ENCODE measurements around the gene NEUROD6.

DNA sequence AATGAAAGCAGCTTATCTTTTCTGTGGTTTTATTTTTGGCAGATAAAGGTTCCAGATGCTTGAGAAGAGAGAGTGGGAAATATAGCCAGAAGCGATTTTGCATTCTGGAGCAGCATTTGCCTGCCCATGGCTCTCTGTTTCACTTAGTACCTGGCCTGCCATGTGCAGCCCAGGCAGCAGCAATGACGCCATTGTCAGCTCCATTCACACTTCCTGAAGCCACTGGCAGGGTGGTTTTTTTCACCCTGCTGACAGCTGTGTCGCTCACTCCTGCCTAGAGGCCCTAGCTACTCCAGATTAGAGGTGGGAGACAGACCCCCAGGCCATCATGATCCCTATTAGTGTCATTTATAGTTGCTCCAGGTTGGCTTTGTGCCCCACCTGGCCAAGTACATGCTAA lies 30.1 kb upstream of the NEUROD6 start:
- TF ChIP-seq, protein P1, sequence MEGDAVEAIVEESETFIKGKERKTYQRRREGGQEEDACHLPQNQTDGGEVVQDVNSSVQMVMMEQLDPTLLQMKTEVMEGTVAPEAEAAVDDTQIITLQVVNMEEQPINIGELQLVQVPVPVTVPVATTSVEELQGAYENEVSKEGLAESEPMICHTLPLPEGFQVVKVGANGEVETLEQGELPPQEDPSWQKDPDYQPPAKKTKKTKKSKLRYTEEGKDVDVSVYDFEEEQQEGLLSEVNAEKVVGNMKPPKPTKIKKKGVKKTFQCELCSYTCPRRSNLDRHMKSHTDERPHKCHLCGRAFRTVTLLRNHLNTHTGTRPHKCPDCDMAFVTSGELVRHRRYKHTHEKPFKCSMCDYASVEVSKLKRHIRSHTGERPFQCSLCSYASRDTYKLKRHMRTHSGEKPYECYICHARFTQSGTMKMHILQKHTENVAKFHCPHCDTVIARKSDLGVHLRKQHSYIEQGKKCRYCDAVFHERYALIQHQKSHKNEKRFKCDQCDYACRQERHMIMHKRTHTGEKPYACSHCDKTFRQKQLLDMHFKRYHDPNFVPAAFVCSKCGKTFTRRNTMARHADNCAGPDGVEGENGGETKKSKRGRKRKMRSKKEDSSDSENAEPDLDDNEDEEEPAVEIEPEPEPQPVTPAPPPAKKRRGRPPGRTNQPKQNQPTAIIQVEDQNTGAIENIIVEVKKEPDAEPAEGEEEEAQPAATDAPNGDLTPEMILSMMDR (IDR thresholded peaks at IDR 0.05) = no peak
- no peak for TF ChIP-seq POLR2A (IDR thresholded peaks at IDR 0.05)
